ENCODE data around the gene C1QTNF1. TPM values are rescaled to one million over a fixed set of nuclear protein-coding genes. Genes with fewer than 3 reads are reported as not detected.

The C1QTNF1 gene
- total RNA-seq: 17.3 and 39.5 TPM in 2 replicates

DNA sequence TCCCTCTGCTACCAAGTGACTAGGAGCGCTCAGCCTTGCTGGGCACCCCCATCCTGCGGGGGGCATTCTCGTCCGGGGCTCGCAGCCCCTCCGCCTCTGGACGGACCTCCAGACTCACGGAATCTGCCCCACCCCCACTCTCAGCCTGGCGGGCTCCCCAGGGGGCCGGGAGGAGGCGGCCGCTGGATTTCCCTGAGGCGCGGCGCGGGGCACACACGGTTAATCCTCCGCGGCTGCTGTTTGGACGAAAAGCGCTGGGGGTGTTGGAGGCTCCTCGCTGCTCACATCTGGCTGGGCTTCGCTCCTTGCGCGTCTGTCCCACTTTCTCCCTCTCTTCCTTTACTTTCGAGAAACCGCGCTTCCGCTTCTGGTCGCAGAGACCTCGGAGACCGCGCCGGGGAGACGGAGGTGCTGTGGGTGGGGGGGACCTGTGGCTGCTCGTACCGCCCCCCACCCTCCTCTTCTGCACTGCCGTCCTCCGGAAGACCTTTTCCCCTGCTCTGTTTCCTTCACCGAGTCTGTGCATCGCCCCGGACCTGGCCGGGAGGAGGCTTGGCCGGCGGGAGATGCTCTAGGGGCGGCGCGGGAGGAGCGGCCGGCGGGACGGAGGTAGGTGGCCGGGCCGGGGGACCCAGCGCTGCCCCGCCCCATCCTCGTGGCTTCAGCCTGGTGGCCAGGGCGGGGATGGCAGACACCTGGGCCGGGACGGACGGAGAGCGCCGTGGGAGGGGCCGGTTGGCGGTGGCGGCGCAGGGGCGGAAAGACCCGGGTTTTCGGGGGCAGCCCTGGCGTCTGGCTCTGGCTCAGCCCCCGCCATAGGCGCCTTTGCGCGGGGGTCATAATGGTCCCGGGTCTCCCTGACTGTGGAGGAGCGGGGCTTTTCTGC is at the start of gene C1QTNF1:
TSS of gene C1QTNF1 (plus strand) at position 284 of the 886 bp plus-strand sequence. CDS start 19,800 bp downstream, outside the sequence.

DNA sequence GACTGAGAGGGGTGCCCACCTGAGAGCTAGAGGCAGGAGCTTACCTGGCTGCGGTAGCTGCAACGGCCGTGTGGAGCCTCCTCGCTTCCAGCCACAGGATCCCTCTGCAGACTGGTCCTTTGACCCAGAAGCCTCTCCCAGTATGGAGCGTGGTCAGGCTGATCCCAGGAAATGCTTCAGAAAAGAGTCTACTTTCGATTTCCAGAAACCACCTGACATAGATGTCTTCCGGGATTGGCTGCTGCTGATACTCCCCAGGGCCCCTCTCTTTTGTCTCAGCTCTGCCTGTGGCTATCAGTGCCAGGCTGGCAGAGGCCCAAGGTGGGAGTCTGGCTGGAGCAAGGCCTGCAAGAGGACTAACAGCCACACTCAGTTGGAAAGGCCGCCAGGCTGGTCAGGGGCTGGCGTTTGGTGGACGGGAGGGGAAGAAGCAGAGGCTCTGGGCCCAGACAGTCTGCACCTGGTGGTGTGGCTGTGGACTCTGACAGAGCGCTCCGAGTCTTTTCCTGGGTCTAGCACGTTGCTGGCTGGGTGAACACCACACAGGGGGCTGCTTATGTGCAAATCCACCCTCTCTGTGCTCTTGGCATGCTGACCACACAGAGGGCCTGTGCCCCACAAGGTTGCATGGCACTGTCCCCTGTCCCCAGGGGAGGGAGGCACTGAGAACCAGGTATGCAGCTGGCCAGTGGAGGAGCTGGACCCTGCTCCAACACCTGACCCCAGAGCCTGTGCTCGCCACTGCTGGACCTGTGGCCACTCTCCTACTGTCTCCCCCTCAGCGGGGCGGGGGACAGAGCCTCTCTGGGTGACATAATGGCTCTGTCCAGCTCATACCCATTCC is 44.0 kb upstream of the C1QTNF1 start, which contains the start of gene LGALS3BP:
TSS of gene LGALS3BP (minus strand) at position 144 of the 844 bp plus-strand sequence. CDS start 2,732 bp downstream, outside the sequence.

DNA sequence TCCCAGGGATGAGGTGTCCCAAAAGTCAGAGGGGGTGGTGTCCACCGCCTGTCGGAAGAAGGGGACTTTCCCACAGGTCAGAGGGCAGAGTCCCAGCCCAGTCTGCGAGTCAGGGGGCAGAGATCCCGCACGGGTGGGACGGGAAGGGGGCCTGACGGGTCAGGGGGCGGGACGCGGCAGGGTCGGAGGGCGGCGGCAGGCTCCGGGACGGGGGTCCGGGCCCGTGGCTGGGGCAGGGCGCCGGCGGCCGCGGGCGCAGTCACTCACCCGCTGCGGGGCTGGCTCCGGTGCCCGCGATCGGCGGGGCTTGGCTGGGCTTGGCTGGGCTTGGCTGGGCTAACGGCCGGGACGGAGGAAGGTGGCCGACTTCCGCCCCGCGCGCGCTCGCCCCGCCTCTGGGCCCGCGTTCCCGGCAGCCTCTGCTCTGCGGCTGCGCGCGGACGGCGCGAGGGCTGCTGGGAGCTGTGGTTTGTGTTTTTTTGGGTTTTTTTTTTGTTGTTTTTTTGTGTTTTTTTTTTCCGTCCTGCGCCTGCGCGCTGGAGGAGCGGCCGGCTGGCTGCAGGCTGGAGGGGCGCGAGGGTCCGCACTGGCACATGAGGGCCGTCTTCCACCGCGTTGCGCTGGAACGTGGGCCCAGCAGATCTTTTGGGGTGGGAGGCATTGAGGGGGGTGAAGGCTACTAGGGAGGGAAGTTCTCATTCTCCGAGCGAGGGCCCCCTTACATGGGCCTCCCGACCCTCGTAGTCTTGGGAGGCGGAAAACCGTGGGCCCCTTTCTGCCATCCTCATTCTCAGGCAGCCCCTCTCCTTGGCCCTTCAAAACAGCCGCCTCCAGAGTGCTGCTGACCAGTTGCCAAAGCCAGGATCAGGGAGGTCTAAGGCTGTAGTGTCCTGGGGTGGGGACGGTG is 14.3 kb upstream of the C1QTNF1 start, which contains the start of gene CANT1:
TSS of gene CANT1 (minus strand) at position 368 of the 907 bp plus-strand sequence. CDS start 12,142 bp downstream, outside the sequence.

GRCh38 chr17:79074649-79075445 is 50.9 kb downstream of the C1QTNF1 start, which contains the start of gene ENGASE:
ENGASE (plus strand) TSS chr17:79074824; CDS start chr17:79074945, 121 bp downstream.

Other genes with a start within 250 kb of the C1QTNF1 start
- gene CYTH1, start 241.9 kb upstream of the C1QTNF1 start, total RNA-seq: 19.2 and 20.1 TPM in 2 replicates
- 23.0 and 25.7 TPM in 2 replicates for gene USP36, start 183.4 kb upstream of the C1QTNF1 start, total RNA-seq
- 3.2 and 3.8 TPM in 2 replicates for gene CEP295NL, start 121.0 kb upstream of the C1QTNF1 start, total RNA-seq
- 152 and 193 TPM in 2 replicates for gene TIMP2, start 98.8 kb upstream of the C1QTNF1 start, total RNA-seq
- gene LGALS3BP, start 44.2 kb upstream of the C1QTNF1 start, total RNA-seq: 4.3 and 5.5 TPM in 2 replicates
- gene CANT1, start 14.4 kb upstream of the C1QTNF1 start, total RNA-seq: 40.6 and 44.2 TPM in 2 replicates
- gene ENGASE, start 50.7 kb downstream of the C1QTNF1 start, total RNA-seq: 10.7 and 11.3 TPM in 2 replicates